ENCODE results near the gene OR2AE1.

OR2AE1 gene

DNA sequence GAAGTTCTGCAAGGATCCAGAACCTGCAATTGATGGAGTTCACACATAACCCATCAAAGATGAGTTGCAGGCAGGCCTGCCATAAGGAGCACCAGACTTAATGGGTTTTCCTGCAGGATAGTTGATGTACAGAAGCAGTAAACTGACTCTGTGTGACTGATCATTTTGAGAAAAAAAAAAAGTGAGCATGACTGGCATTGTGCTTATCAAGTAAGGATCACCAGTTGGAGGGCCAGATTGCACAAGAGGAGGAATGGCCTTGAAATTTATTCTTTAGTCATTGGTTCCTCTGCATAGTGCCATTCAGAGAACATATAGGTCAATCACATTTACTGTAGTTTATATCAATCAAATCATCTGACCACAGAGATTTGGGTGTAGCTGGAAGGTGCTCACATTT, 45.2 kb downstream of the OR2AE1 start:
- H3K4me1 ChIP-seq (ENCODE audit: control insufficient read depth in 1 of 2, insufficient read depth in 2 of 2, low read length in 2 of 2) = no peaks in the 10 kb centered on the region
- no peaks in the 10 kb centered on the region for H3K36me3 ChIP-seq (ENCODE audit: control insufficient read depth in 1 of 2, insufficient read depth in 2 of 2, low read length in 2 of 2)
- no peak overlapping the region for H3K27ac ChIP-seq (ENCODE audit: low read length)
- no peaks in the 10 kb centered on the region for H3K27me3 ChIP-seq (ENCODE audit: low read depth, low read length)
- H3K4me3 ChIP-seq (ENCODE audit: low read depth in 1 of 2, low read length in 2 of 2) = no peak overlapping the region
- H3K9me3 ChIP-seq (ENCODE audit: control insufficient read depth in 1 of 2, low read length in 2 of 2) = no peaks in the 10 kb centered on the region

DNA sequence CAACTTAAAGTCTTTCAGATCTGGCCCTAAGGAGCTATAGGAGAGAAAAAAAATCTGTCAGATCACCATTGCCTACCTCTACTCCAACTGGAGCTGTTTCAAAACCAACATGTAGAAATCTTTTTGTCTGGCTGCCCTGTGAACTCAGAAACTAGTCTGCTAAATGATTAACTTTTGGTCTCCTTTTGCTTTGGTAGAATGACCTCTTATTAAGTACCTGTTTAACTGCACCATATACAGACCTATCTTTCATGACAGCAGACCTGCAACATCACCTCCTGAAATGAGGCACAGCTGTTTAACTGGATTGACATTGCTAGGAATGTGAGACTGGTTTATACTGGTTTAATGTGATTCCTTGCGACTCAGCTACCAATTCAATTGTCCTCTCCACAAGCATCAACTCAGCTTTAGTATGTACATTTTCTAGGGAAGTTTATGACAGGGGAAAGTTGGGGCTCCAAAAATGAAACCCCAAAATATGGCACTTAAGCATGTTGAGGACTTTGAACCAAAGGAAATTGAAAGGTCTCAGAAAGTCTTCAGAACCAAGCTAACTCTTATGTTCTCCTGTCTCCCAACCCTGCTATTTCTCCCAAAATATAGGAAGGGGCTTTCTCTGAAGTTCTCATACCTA, 47.2 kb downstream of the OR2AE1 start:
- Histone ChIP-seq H3K9me3 (ENCODE audit: control insufficient read depth in 1 of 2, low read length in 2 of 2) (no peaks in the 10 kb centered on the region), H3K27me3 (ENCODE audit: low read depth, low read length) (no peaks in the 10 kb centered on the region), H3K36me3 (ENCODE audit: control insufficient read depth in 1 of 2, insufficient read depth in 2 of 2, low read length in 2 of 2) (no peaks in the 10 kb centered on the region), H3K4me3 (ENCODE audit: low read depth in 1 of 2, low read length in 2 of 2) (no peak overlapping the region), H3K4me1 (ENCODE audit: control insufficient read depth in 1 of 2, insufficient read depth in 2 of 2, low read length in 2 of 2) (no peaks in the 10 kb centered on the region), H3K27ac (ENCODE audit: low read length) (no peak overlapping the region)

GRCh38 chr7:99828811-99829210, 48.0 kb downstream of the OR2AE1 start:
- H3K27ac ChIP-seq (ENCODE audit: low read length) = no peak overlapping the region

DNA sequence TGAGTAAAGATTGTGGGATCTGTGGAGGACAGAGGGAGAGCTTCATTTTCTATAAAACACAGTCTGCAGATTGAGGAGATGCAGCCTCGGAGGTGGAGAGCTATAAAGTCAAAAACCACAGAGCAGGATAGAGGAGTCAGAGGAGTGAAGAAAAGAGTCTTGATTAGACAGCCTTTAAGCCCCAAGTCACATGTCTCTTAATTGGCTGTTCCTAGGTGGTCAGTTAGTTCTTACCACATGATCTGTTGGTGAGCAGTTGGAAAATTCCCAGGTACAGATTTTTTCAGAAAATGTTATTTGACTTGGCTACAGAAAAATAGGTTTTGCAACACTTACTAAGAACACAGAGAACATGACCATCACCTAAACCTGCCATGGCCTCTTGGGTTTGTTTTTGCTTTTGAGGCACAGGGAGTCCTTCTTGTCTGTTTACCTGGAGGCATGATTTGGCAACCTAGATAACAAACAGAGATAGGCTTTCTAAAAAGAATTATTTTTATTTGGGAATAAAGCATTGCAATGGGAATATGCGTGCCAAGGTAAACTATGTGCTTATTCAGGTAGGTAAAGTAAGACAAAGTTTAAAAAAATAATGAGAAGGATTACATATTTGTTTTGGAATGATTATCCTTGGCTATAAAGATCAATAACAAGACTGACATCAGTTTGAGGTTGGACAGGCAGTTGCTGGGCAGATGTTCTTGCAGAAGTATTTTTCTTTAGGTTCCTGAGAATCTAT, 49.6 kb downstream of the OR2AE1 start:
- H3K27ac ChIP-seq (ENCODE audit: low read length) = no peak overlapping the region
- no peaks in the 10 kb centered on the region for H3K36me3 ChIP-seq (ENCODE audit: control insufficient read depth in 1 of 2, insufficient read depth in 2 of 2, low read length in 2 of 2)
- no peak overlapping the region for H3K4me3 ChIP-seq (ENCODE audit: low read depth in 1 of 2, low read length in 2 of 2)
- no peaks in the 10 kb centered on the region for H3K4me1 ChIP-seq (ENCODE audit: control insufficient read depth in 1 of 2, insufficient read depth in 2 of 2, low read length in 2 of 2)
- no peaks in the 10 kb centered on the region for H3K27me3 ChIP-seq (ENCODE audit: low read depth, low read length)
- no peaks in the 10 kb centered on the region for H3K9me3 ChIP-seq (ENCODE audit: control insufficient read depth in 1 of 2, low read length in 2 of 2)

More at GRCh38 chr7:99828811-99829210, 48.0 kb downstream of the OR2AE1 start:
- H3K9me3 ChIP-seq (ENCODE audit: control insufficient read depth in 1 of 2, low read length in 2 of 2) = no peaks in the 10 kb centered on the region
- H3K4me1 ChIP-seq (ENCODE audit: control insufficient read depth in 1 of 2, insufficient read depth in 2 of 2, low read length in 2 of 2) = no peaks in the 10 kb centered on the region
- no peaks in the 10 kb centered on the region for H3K27me3 ChIP-seq (ENCODE audit: low read depth, low read length)
- no peak overlapping the region for H3K4me3 ChIP-seq (ENCODE audit: low read depth in 1 of 2, low read length in 2 of 2)
- H3K36me3 ChIP-seq (ENCODE audit: control insufficient read depth in 1 of 2, insufficient read depth in 2 of 2, low read length in 2 of 2) = no peaks in the 10 kb centered on the region
